ENCODE data around the gene SHANK2.

GRCh38 chr11:71247551-71248250 is 4.7 kb downstream of the SHANK2 start:
- no peak for TF ChIP-seq CTCF (conservative IDR thresholded peaks at IDR 0.05; ENCODE audit: low read length)
- TF ChIP-seq EZH2phosphoT487 (IDR thresholded peaks at IDR 0.05; ENCODE audit: borderline replicate concordance), result no peak
